ENCODE data around the gene TMEM150C. TPM values are rescaled to one million over a fixed set of nuclear protein-coding genes. Genes with fewer than 3 reads are reported as not detected.

Gene TMEM150C
- total RNA-seq, 1 donor from 2014 or later = 9.2 TPM

Other genes with a start within 250 kb of the TMEM150C start
- gene HNRNPD, start 188.0 kb downstream of the TMEM150C start, total RNA-seq = 112 TPM
- 217 TPM for gene HNRNPDL, start 131.5 kb downstream of the TMEM150C start, total RNA-seq
- 21.2 TPM for gene ENOPH1, start 131.4 kb downstream of the TMEM150C start, total RNA-seq
- 4.7 TPM for gene SCD5, start 236.8 kb upstream of the TMEM150C start, total RNA-seq

Data from mesenteric fat pad (tissue), 1 donor.